Astrocyte (in vitro differentiated cells and primary cell): ENCODE results near the gene RAMP2. TPM values are rescaled to one million over a fixed set of nuclear protein-coding genes. Genes with fewer than 3 reads are reported as not detected.
"Not testable (repeated sequence)": the region's sequence is repeated elsewhere in the genome, so short reads cannot be mapped to it uniquely, and the experiment has no call there.

Experiments
- DNase-seq: peaks from one replicate; pipeline ENCODE4 v3.0.0-alpha.2; 2010; ENCODE audit warnings: low read depth
- FAIRE-seq: peaks from 2 replicates; lab custom pipeline; 2011; peaks lifted over from hg19 to GRCh38; lab: Jason Lieb, UNC
- H2AFZ ChIP-seq: 2 replicates; pipeline ENCODE4 v1.6.0; 2012; ENCODE audit warnings: low read depth, low read length, inconsistent platforms
- H3K27ac ChIP-seq: 2 replicates; pipeline ENCODE4 v1.5.1; 2011; ENCODE audit warnings: low read depth, low read length, inconsistent platforms
- H3K27me3 ChIP-seq: 2 replicates; pipeline ENCODE4 v1.6.0; 2011; ENCODE audit warnings: low read length, inconsistent platforms; ENCODE audit not compliant: insufficient read depth
- H3K36me3 ChIP-seq: 2 replicates; pipeline ENCODE4 v1.5.1; 2011; ENCODE audit warnings: low read length, inconsistent platforms; ENCODE audit not compliant: insufficient read depth
- H3K4me1 ChIP-seq: 2 replicates; pipeline ENCODE4 v1.5.1; 2011; ENCODE audit warnings: low read length, inconsistent platforms; ENCODE audit not compliant: insufficient read depth
- H3K4me2 ChIP-seq: 2 replicates; pipeline ENCODE4 v1.6.0; 2012; ENCODE audit warnings: low read length, inconsistent platforms
- H3K4me3 ChIP-seq: 2 replicates; pipeline ENCODE4 v1.5.1; 2011; ENCODE audit warnings: low read depth, mild to moderate bottlenecking, low read length, inconsistent platforms; ENCODE audit not compliant: insufficient read depth
- H3K79me2 ChIP-seq: 2 replicates; pipeline ENCODE4 v1.6.0; 2012; ENCODE audit warnings: mild to moderate bottlenecking, low read length, inconsistent platforms; ENCODE audit not compliant: insufficient read depth
- H3K9ac ChIP-seq: 2 replicates; pipeline ENCODE4 v1.6.0; 2012; ENCODE audit warnings: mild to moderate bottlenecking, low read length, inconsistent platforms
- H3K9me3 ChIP-seq: 2 replicates; pipeline ENCODE4 v1.5.1; 2012; ENCODE audit warnings: low read depth, mild to moderate bottlenecking, low read length, inconsistent platforms; ENCODE audit not compliant: insufficient read depth
- H4K20me1 ChIP-seq: 2 replicates; pipeline ENCODE4 v1.6.0; 2012; ENCODE audit warnings: low read length, inconsistent platforms; ENCODE audit not compliant: insufficient read depth
- H3K27ac Mint-ChIP-seq: one replicate; pipeline ENCODE4 v1.8.0; 2021; ENCODE audit warnings: mild to moderate bottlenecking, mixed read lengths; ENCODE audit not compliant: unreplicated experiment
- H3K27me3 Mint-ChIP-seq: one replicate; pipeline ENCODE4 v1.8.0; 2021; ENCODE audit warnings: low read depth, mixed read lengths; ENCODE audit not compliant: unreplicated experiment
- H3K36me3 Mint-ChIP-seq: one replicate; pipeline ENCODE4 v1.8.0; 2021; ENCODE audit warnings: low read depth, mixed read lengths; ENCODE audit not compliant: unreplicated experiment
- H3K4me1 Mint-ChIP-seq: one replicate; pipeline ENCODE4 v1.8.0; 2021; ENCODE audit warnings: low read depth, mixed read lengths; ENCODE audit not compliant: unreplicated experiment
- H3K4me3 Mint-ChIP-seq: one replicate; pipeline ENCODE4 v1.8.0; 2021; ENCODE audit warnings: mild to moderate bottlenecking, moderate library complexity, mixed read lengths; ENCODE audit not compliant: unreplicated experiment
- H3K9me3 Mint-ChIP-seq: one replicate; pipeline ENCODE4 v1.8.0; 2021; ENCODE audit warnings: mild to moderate bottlenecking, mixed read lengths; ENCODE audit not compliant: unreplicated experiment
- CTCF ChIP-seq: IDR thresholded peaks from 2 replicates; pipeline ENCODE4 v1.5.1; 2011; ENCODE audit warnings: low read depth, mild to moderate bottlenecking, inconsistent platforms, low read length, moderate library complexity; ENCODE audit not compliant: insufficient read depth
- EZH2 ChIP-seq: IDR thresholded peaks from 2 replicates; pipeline ENCODE4 v1.6.1; 2012; ENCODE audit warnings: mild to moderate bottlenecking, low read length, inconsistent platforms; ENCODE audit not compliant: insufficient read depth
- total RNA-seq: library from RNA; stranded (reverse); gene quantifications from 2 replicates; pipeline ENCODE4 v1.2.1, GENCODE V29; 2021

The RAMP2 gene
- total RNA-seq, 1 donor from 2014 or later, result 6.1 TPM

- Histone ChIP-seq H3K27ac (no peak overlapping the region), H3K4me2 (peak overlapping the region; percentile 85), H3K4me3 (peak overlapping the region; percentile 39), H3K79me2 (no peaks in the 10 kb centered on the region), H3K36me3 (no peaks in the 10 kb centered on the region), H4K20me1 (no peaks in the 10 kb centered on the region), H3K9me3 (peaks cover 4% of the 10 kb centered on the region), H3K4me1 (peaks cover 2% of the 10 kb centered on the region), H3K27me3 (peaks cover 19% of the 10 kb centered on the region), H2AFZ (peak overlapping the region; percentile 92), H3K9ac (peak overlapping the region; percentile 48)
- H3K9me3 Mint-ChIP-seq, result no peaks in the 10 kb centered on the region
- H3K4me3 Mint-ChIP-seq, result no peak overlapping the region
- H3K27ac Mint-ChIP-seq, result no peak overlapping the region
- H3K27me3 Mint-ChIP-seq, result peaks cover 17% of the 10 kb centered on the region
- no peak for TF ChIP-seq CTCF
- TF ChIP-seq EZH2, result no peak
- no peak for DNase-seq
- no peaks in the 10 kb centered on the region for H3K36me3 Mint-ChIP-seq
- no peak for FAIRE-seq
- H3K4me1 Mint-ChIP-seq, result peaks cover 8% of the 10 kb centered on the region
Measured at GRCh38 chr17:42761638-42762037, 611 bp downstream of the RAMP2 start.

- Histone ChIP-seq H3K27ac (no peak overlapping the region), H3K27me3 (no peaks in the 10 kb centered on the region), H3K9me3 (no peaks in the 10 kb centered on the region), H4K20me1 (no peaks in the 10 kb centered on the region), H3K4me3 (no peak overlapping the region), H3K9ac (no peak overlapping the region), H3K36me3 (no peaks in the 10 kb centered on the region), H2AFZ (no peak overlapping the region), H3K4me1 (peaks cover 2% of the 10 kb centered on the region), H3K79me2 (no peaks in the 10 kb centered on the region), H3K4me2 (no peak overlapping the region)
- DNase-seq (no peak), FAIRE-seq (no peak)
- Mint-ChIP-seq H3K27ac (no peak overlapping the region), H3K27me3 (peaks cover 9% of the 10 kb centered on the region), H3K9me3 (no peaks in the 10 kb centered on the region), H3K4me3 (no peak overlapping the region), H3K36me3 (no peaks in the 10 kb centered on the region), H3K4me1 (peaks cover 11% of the 10 kb centered on the region)
- TF ChIP-seq EZH2, result no peak
- TF ChIP-seq CTCF, result no peak
Measured at GRCh38 chr17:42766124-42766523, 5.1 kb downstream of the RAMP2 start.

GRCh38 chr17:42767512-42767911 is 6.5 kb downstream of the RAMP2 start:
- Histone ChIP-seq H3K4me1 (peaks cover 7% of the 10 kb centered on the region), H3K27me3 (no peaks in the 10 kb centered on the region), H2AFZ (no peak overlapping the region), H3K27ac (no peak overlapping the region), H3K4me3 (no peak overlapping the region), H3K9me3 (no peaks in the 10 kb centered on the region), H3K4me2 (no peak overlapping the region), H3K9ac (no peak overlapping the region), H3K36me3 (no peaks in the 10 kb centered on the region), H4K20me1 (no peaks in the 10 kb centered on the region), H3K79me2 (no peaks in the 10 kb centered on the region)
- no peak for FAIRE-seq
- TF ChIP-seq EZH2 (no peak), CTCF (no peak)
- H3K4me3 Mint-ChIP-seq, result no peak overlapping the region
- peaks cover 5% of the 10 kb centered on the region for H3K27me3 Mint-ChIP-seq
- H3K4me1 Mint-ChIP-seq, result peaks cover 21% of the 10 kb centered on the region
- no peaks in the 10 kb centered on the region for H3K36me3 Mint-ChIP-seq
- no peak overlapping the region for H3K27ac Mint-ChIP-seq
- no peak for DNase-seq
- H3K9me3 Mint-ChIP-seq, result no peaks in the 10 kb centered on the region

GRCh38 chr17:42768006-42768405 is 7.0 kb downstream of the RAMP2 start:
- H3K4me1 Mint-ChIP-seq, result peaks cover 21% of the 10 kb centered on the region
- H3K4me3 Mint-ChIP-seq, result peak overlapping the region; percentile 4

More at GRCh38 chr17:42768006-42768405, 7.0 kb downstream of the RAMP2 start:
- not testable (repeated sequence) for DNase-seq, H3K27ac Mint-ChIP-seq, H3K9me3 Mint-ChIP-seq, H3K4me3 ChIP-seq, H3K36me3 Mint-ChIP-seq, H3K27me3 ChIP-seq, H3K36me3 ChIP-seq, H3K4me2 ChIP-seq, H3K9ac ChIP-seq, H3K79me2 ChIP-seq, H3K9me3 ChIP-seq, FAIRE-seq, H4K20me1 ChIP-seq, H2AFZ ChIP-seq, H3K27ac ChIP-seq, H3K27me3 Mint-ChIP-seq
- peaks cover 11% of the 10 kb centered on the region for H3K4me1 ChIP-seq
